GM19468 (cell line): ENCODE results near the gene ELAC2.
"Not testable (repeated sequence)": the region's sequence is repeated elsewhere in the genome, so short reads cannot be mapped to it uniquely, and the experiment has no call there.

ENCODE experiments used
- ATAC-seq: cut with Tn5 transposase; IDR thresholded peaks from one replicate; pipeline ENCODE4 v1.9.1; 2021; ENCODE audit warnings: mild to moderate bottlenecking, moderate library complexity, moderate number of reproducible peaks; ENCODE audit not compliant: unreplicated experiment; ENCODE audit errors: extremely low read depth

The ELAC2 gene

DNA sequence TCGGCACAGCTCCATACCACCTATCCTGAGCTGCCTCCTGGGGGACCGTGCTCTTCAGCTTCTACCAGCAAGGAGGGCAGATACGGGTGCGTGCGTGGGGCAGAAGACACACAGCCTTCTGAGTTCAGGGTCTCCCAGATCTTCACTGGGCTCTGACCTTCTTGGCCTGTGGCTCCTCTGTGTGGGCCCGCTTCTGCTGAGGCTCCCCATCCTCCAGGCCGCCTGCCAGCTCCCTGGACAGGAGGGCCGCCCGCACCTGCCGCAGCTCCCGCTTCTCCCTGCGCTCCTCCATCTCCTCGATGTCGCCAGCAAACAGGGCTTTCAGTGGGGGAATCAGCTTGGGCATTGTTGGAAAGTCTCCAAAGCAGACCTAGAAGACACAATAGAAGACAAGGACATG lies 25.2 kb downstream of the ELAC2 start:
- no peak for ATAC-seq

DNA sequence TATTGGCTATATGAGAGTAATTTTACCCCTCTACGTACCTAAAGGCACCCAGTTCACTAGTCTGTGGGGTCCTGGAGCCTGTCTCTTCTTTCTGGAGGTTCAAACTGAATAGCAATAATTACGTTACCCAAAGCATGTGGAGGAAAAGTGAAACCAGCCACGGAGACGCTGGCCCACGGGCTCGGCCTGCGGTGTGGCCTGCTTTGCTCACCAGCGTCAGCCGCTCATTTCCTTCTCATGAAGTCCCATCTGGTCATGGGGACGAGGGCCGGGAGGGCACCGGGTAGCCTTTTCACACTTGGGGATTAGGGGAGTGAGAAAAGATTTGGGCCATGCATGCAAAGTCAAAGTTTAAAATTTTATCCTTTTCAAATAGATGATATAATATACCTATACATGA lies 26.9 kb downstream of the ELAC2 start:
- no peak for ATAC-seq

DNA sequence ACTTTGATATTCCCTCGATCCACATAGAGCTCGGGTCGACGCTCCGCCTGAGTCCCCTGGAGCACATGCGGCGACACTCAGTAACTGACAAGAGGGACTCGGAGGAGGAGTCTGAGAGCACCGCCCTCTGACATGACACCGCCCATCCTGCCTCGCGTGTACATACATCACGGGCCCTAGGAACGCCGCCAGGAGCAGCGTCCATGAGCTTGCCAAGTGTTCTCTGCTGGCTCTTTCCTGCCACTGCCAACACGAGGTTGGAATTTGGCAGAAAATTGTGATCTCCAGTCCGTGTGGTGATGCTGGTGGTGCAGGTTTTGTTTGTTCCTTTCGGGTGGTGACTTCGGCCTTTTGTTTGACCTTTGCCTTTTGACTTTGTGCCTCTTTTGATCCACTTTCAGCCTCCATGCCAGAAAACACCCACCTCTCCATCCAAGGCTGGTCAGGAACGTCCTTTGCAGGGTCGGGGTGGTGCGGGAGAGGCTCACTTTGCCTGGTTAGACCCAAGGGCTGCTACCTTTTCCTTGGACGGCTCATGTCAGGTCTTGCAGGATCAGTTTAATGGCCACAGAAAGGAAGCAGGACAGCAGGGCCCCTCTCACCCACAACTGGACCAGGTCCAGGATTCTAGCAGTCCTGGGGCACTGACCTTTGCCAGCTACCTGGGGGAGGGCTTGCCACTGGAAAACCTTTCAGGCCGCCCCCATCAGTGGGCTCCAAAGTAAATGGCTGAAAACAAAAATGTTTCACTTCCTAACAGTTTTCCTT lies 27.6 kb downstream of the ELAC2 start:
- ATAC-seq: no peak

DNA sequence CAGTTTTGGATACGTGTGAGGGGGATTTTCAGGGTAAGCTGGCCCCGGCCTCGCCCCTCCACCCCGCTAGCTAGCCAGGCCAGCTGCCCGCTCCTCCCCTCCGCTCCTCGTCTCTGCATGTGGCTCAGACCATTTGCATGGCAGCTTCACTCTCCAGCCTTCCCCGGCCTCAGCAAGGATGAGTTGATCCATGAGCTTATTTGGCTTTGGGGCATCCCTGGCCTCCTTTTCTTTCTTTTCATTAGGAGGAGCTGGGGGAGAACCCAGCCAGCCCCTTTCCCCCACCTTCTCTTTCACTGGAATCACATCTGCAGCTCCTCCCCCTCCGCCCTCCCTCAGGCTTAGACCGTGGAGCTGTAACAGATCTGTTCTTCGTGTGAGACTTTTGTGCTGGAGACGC lies 30.7 kb downstream of the ELAC2 start:
- no peak for ATAC-seq

DNA sequence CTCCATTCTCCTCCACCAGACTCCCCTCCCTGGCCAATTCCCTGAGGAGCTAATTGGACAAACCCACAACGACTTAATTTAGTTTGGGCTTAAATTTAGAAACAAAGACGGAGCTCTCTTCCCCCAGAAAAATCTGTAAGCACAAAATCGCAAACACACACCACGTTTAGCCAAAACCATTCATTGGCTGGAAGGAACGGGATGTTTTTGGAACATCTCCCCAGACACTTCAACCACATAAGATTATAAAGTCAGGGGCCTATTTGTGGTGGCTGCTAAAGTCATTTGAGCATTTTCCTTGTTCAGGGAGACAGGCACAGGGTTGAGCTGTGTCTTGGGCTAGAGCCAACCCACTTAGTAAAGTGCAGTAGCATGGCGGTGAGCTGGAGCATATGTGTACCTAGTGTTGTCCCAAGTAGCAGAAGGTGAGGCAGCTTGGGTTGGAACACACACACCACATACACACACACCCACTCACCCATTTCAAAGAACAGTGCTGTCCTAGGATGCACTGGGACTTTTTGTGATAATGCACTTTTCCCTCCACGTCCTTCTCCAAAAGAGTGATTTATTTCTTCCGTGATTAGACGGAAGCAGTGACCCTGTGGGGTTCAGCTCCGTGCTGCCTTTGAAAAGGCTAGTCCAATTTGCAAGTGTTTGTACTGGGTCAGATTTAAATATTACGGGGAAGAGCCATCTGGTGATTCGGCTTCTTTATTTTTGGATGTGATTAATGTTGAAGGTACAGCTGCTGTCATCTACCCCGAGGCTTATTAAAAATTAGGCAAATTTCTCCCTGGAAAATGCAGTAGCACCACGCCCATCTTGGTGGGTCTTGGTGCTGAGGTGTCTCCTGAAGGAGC lies 32.2 kb downstream of the ELAC2 start:
- ATAC-seq: no peak

DNA sequence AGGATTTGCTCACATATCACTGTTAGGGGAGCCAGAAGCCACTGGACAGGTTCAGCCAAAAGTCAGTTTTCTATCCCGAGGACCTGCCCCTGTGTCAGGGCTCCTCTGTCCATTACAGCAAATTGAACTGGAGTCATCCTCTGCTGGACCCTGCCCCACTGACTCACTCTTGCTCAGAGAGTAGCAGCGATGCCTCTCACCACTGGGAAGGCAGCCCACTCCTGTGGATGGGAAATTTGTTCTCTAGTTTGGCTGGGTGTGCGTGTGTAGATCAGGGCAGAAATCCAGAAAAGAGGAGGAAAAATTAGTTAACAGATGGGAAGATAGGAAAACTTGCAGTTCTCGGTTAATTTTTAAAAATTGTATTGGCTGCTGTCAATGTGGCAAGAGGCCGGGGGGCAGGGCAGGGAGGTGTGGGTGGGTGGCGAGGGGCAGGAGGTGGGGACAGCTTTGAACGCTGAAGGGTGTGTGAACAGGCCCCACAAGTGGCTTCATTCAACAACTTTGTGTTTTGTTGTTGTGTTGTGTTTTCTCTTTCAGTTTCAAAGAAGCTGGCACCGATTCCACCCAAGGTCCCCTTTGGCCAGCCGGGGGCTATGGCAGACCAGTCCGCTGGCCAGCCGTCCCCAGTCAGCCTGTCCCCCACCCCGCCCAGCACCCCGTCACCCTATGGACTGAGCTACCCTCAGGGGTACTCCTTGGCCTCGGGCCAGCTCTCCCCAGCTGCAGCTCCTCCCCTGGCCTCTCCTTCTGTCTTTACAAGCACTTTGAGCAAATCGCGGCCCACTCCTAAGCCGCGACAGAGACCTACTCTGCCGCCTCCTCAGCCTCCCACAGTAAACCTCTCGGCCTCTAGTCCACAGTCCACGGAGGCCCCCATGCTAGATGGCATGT lies 33.6 kb downstream of the ELAC2 start:
- no peak for ATAC-seq

DNA sequence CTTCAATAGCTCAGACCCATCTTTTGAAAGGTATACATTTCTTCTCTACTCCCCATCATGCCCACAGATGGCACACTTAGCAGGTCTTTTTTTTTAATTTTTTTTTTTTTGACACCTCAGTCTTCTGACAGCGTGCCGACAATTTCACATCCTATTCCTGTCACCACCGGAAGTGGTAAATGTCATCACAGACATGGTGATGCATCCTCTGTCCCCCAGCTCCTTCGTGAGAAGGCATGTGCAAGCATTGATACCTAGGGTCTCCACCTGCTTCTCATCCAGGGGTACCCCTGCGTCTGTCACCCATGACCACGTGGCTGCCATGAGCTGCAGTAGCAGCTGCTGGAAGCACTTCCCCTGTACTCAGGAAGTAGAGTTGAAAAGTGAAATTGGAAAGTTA lies 35.6 kb downstream of the ELAC2 start:
- ATAC-seq: no peak

DNA sequence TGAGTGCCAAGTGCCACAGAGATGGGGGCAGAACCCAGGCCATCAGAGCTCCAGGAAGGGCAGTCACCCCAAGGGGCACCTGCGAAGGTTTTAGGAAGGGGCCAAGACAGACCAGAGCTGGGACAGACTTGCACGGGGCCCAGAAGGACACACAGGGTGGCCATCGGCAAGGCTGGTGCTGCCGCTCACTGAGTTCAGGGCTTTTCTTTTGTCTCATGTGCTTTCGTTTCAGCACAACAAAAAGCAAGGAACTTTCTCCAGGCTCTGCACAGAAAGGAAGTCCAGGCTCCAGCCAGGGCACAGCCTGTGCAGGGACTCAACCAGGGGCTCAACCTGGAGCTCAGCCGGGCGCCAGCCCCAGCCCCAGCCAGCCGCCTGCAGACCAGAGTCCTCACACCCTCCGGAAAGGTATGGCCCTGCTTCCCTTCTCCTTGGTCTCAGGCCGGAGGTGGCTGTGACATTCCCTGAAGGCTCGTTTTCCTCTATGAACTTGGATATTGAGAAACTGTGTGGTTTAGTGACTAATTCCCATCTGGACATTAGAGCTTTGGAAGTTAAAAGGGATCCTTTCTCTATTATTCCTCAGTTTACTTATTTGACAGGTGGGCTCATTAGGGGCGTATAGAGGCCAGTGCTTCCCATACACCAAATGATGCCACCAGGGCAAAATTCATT lies 37.9 kb downstream of the ELAC2 start:
- ATAC-seq: no peak

DNA sequence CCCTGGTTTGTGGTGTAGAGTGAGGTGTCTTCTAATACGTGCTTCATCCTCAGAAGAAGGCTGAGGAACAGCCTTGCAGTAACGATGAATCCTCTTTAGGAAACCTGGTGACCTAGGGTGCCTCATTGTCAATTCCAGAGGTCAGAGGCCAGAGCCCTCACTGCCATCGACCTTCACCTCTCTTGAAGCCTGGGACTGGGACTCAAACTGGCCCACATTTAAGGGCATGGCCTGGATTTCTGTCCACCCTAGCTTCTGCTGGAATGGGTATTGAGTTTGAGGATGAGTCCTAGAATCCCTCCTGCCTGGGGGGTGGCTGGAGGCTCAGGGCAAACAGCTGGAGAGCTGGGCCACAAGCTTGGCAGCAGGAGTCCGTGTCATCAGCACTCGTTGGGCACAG lies 38.6 kb downstream of the ELAC2 start:
- no peak for ATAC-seq

DNA sequence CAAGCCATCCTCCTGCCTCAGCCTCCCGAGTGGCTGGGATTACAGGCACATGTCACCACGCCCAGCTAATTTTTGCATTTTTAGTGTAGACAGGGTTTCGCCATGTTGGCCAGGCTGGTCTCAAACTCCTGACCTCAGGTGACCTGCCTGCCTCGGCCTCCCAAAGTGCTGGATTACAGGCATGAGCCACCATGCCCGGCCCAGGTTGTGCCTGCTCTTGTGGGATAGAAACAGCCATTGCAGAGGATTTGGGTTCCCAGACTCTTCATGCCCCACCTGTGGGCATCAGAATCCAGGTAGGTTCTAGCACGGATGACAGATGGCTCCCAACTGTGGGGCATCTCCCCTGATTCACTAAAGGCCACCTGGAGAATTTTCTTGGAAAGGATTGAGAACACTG lies 39.0 kb downstream of the ELAC2 start:
- not testable (repeated sequence) for ATAC-seq

DNA sequence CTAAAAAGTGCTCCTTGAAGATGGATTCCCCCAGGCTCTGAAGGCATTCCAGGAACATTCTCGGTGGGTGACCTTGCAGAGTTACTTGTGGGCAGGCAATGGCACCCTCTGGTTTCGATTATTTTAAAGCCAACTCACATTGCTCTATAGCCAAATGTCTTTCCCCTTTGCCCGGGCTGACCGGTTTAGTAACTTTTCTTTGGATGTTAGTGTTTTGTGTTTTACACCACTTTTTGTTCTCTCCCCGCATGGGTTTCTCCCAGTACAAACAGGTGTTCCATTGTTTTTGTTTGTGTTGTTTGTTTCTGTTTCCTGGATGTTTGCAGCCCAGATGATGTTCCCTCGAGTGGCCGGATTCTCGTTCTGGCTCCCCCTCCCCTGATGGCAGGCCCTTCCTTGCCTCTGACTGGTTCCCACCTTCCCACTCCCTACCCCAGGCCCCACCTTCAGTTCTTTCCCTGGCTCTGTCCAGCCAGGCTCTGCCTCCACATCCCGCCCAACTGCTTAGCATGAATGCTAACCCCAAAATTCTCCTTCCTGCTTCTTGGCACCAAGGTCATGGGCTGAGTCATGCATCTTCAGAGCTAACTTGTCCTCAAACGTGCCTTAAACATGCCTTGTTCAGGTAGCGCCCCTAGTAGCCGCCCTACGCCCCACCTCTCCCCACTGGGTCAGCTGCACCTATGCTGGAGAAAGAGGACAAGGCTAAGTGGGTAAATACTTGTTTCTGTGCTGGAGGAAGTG lies 40.6 kb downstream of the ELAC2 start:
- no peak for ATAC-seq

DNA sequence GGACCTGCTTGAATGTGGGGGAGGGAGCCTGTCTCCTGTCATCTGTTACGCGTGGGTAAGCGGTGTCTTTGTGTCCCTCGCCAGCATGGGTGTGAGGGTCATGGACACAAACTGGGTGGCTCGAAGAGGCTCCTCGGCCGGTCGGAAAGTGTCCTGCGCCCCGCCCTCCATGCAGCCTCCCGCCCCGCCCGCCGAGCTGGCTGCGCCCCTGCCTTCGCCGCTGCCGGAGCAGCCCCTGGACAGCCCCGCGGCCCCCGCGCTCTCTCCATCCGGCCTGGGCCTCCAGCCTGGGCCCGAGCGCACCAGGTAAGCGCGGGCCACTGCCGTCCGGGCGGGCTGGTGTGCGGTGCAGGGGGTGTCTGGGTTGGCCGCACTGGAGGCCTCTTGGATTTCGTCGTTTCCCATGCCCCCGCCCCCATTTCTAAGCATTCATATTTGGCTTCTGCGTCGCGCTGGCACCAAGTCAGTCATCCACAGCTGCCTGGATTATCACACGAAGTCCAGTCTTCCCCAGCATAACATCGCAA lies 43.8 kb downstream of the ELAC2 start:
- no peak for ATAC-seq

DNA sequence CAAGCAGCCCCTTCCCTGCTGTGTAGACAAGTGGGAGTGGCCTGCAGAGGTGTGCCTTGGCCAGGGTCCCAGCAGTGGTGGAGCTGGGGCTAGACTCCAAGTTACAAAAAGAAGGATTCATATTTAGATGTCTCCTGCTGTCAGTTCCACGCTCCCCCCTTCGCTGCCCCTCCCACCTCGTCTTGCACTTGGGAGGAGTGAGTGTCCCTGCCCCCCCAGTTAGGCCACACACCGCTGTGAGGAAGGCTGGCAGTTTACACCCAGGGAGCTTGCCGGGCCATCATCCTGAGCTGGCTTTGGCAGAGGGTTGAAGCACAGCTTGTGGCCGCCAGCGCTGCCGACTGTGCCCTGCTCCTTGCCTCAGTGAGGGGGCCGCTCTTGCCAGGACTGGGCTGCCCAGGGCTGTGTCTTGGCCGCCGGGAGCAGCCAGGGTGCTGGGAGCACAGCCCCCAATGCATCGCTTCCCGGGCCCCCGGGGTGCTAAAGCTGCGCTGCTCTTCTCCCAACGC lies 44.3 kb downstream of the ELAC2 start:
- ATAC-seq: no peak

DNA sequence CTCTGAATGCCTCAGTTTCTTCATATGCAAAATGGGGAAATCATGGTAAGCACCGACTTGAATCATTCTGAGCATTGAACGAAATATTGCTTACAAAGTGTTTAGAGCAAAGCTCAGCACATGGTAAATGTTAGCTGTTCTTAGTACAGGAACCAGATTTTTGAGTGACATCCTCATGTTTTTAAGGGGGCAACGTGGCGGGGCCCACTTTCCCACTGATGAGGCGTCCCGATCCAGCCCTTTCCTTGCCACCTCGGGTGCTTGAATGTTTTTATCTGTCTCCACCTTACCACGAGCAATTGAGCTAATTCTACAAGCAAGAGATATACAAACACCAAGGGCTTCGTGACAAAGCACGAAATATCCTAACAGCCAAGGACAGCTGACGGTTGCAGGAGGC lies 49.9 kb downstream of the ELAC2 start:
- no peak for ATAC-seq

DNA sequence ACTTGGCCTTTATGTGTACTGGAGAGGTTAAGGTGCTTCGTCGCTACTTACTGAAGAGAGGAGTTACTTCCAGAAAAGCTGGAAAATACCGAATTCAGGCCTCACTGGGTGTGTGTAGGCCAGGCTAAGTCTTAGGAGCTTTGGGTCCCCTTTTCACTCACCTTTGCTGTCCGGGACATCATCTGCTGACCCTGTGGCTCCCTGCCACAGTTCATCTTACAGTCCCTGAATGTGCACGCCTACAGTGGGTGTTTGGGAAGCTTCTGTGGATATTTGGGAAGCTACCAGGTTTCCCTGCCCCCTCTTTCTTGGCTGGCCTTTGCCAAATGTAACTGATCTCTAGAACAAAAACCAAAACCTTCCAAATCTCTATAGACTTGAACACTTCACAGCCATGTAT lies 51.4 kb downstream of the ELAC2 start:
- ATAC-seq: no peak

DNA sequence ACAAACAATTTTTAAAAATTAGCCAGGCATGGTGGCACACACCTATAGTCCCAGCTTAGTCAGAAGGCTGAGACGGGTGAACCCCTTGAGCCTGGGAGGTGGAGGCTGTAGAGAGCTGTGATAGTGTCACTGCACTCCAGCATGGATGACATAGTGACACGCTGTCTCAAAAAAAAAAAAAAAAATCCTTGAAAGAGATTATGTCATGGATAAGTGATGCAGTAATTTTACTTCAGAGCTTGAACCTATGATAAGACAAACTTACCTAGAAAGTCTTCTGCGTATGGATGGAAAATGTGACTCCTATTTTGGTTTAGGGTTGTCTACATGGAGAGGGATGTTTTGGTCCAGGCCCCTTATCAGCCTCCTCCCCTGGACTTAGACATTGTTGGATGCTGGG lies 51.8 kb downstream of the ELAC2 start:
- no peak for ATAC-seq

DNA sequence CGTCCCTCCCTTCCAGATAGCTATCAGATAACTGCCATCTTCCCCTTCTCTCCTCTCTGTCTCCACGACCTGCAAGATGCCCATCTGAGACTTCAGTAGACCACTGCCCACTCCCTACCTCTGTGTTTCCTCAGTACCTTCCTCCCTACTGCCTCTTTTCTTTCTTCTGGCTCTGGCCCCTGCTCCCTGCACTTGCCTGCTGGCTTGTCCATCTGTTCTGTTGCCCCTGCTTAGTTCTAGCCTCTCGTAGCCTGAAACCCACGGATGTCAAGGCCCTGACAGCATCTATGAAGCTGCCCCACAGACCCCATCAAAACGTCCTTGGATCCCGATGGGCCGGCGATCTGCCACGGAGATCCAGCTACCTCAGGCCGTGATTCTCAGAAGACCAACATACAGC lies 53.0 kb downstream of the ELAC2 start:
- ATAC-seq: no peak

DNA sequence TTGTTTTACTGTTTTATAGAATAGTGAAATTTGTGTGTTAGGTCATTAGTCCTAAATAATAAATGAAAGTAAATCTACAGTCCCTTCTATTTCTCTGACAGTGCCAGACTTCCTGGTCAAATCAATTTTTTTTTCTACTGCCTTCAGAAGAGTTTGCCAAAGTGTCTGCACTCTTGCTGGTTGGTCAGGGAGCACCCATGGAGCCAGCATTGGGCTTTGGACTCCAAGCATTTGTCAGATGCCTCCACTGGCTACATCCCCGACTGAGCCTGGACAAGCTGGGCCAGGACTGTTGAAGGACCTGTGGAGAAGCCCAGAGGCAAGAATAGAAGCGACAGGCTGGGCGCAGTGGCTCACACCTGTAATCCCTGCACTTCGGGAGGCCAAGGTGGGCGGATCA lies 53.7 kb downstream of the ELAC2 start:
- no peak for ATAC-seq

DNA sequence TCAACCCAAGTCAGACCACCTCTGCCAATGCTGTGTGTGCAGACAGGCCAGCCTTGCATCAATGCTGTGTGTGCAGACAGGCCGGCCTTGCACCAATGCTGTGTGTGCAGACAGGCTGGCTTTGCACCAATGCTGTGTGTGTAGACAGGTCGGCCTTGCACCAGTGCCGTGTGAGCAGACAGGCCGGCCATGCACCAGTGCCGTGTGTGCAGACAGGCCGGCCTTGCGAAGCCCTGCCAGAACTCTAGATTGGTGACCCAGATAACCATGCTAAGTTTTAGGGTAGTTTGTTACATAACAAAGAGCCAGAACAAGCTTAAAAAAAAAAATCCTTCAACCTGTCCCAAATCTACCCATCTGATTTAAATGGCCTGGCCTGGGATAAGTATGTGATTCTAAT lies 54.3 kb downstream of the ELAC2 start:
- ATAC-seq: no peak
